GM19455 (cell line): ENCODE data around the gene IQCK.

ENCODE experiments used
- ATAC-seq: cut with Tn5 transposase; IDR thresholded peaks from one replicate; pipeline ENCODE4 v1.9.1; 2021; ENCODE audit not compliant: unreplicated experiment

IQCK gene

GRCh38 chr16:19907161-19907992 lies 189.3 kb downstream of the IQCK start:
- peak; percentile 50 for ATAC-seq
